ENCODE data around the gene CR1L.
"Not testable (repeated sequence)": the region's sequence is repeated elsewhere in the genome, so short reads cannot be mapped to it uniquely, and the experiment has no call there.

Gene CR1L

GRCh38 chr1:207644852-207645634 is at the start of gene CR1L:
CR1L (plus strand) TSS chr1:207645133; CDS start chr1:207645234, 101 bp downstream.
- DNase-seq = peak; percentile 68

- DNase-seq = no peak
Observed at GRCh38 chr1:207603777-207604176, 41.2 kb upstream of the CR1L start.

- no peak for DNase-seq
Observed at GRCh38 chr1:207605444-207606361, 39.2 kb upstream of the CR1L start.

GRCh38 chr1:207606362-207606755 is 38.6 kb upstream of the CR1L start:
- no peak for DNase-seq

- DNase-seq = no peak
Observed at GRCh38 chr1:207612762-207613161, 32.2 kb upstream of the CR1L start.

- DNase-seq = peak; percentile 41
Observed at GRCh38 chr1:207619871-207620542, 24.9 kb upstream of the CR1L start.

GRCh38 chr1:207620543-207620893 is 24.4 kb upstream of the CR1L start:
- no peak for DNase-seq

- not testable (repeated sequence) for DNase-seq
Observed at GRCh38 chr1:207625504-207626071, 19.3 kb upstream of the CR1L start.

- no peak for DNase-seq
Observed at GRCh38 chr1:207626972-207627337, 18.0 kb upstream of the CR1L start.

- no peak for DNase-seq
Observed at GRCh38 chr1:207627496-207627895, 17.4 kb upstream of the CR1L start.

- no peak for DNase-seq
Observed at GRCh38 chr1:207628776-207629175, 16.2 kb upstream of the CR1L start.

- DNase-seq = no peak
Observed at GRCh38 chr1:207631137-207631536, 13.8 kb upstream of the CR1L start.

GRCh38 chr1:207633226-207633625 is 11.7 kb upstream of the CR1L start:
- no peak for DNase-seq

- DNase-seq = not testable (repeated sequence)
Observed at GRCh38 chr1:207633699-207634289, 11.1 kb upstream of the CR1L start.

GRCh38 chr1:207634293-207634692 is 10.6 kb upstream of the CR1L start:
- not testable (repeated sequence) for DNase-seq

GRCh38 chr1:207635569-207636186 is 9.3 kb upstream of the CR1L start:
- DNase-seq = not testable (repeated sequence)

GRCh38 chr1:207638487-207639145 is 6.3 kb upstream of the CR1L start:
- not testable (repeated sequence) for DNase-seq

GRCh38 chr1:207639362-207639761 is 5.6 kb upstream of the CR1L start:
- not testable (repeated sequence) for DNase-seq

GRCh38 chr1:207644166-207644851 is 624 bp upstream of the CR1L start:
- DNase-seq = no peak

- no peak for DNase-seq
Observed at GRCh38 chr1:207645635-207646081, 725 bp downstream of the CR1L start.

GRCh38 chr1:207646171-207646570 is 1.2 kb downstream of the CR1L start:
- DNase-seq = no peak

All from activated CD4-positive, alpha-beta T cell treated with anti-CD3 and anti-CD28 coated beads, Interleukin-2, amount 50 U/mL, for 16 hours (primary cell).